Coronary artery (tissue), 2 donors: ENCODE data around the gene TMEM19.
A peak's percentile ranks its signal among the peaks of the same experiment; 100 is the strongest.

ENCODE experiments used
- DNase-seq: peaks from one replicate; pipeline ENCODE4 v3.0.0-alpha.2; 2017; ENCODE audit warnings: low spot score
- H3K27ac ChIP-seq, 2 donors: fragments of 200-600 bp; sonication (generic); one replicate each; pipeline ENCODE4 v1.5.1; 2016 to 2019
- H3K4me3 ChIP-seq: fragments of 200-600 bp; sonication (generic); 2 replicates; pipeline ENCODE4 v1.5.1; 2016; ENCODE audit warnings: mild to moderate bottlenecking, moderate library complexity
- TF ChIP-seq, protein P1 (sequence below): fragments of 200-600 bp; sonication (generic); IDR thresholded peaks from one replicate; pipeline ENCODE4 v1.5.1; 2019; ENCODE audit warnings: antibody characterized with exemption

Gene TMEM19

DNA sequence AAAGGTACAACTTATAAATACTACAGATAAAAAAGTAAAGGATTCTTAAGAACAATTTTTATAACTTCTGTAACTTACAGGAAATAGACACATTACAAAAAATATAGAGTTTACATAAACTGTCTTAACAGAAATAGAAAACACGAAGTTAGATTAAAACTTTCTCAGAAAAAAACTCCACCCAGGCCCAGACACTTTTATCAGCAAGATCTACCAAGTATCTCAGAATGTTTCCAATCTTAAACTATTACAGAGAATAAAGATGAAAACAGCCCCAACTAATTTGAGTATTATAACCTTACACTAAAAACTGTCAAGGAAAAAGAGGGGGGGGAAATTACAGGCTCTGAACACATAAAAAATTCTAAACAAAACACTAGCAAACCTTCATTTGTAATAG is 30.4 kb upstream of the TMEM19 start:
- TF ChIP-seq, protein P1, sequence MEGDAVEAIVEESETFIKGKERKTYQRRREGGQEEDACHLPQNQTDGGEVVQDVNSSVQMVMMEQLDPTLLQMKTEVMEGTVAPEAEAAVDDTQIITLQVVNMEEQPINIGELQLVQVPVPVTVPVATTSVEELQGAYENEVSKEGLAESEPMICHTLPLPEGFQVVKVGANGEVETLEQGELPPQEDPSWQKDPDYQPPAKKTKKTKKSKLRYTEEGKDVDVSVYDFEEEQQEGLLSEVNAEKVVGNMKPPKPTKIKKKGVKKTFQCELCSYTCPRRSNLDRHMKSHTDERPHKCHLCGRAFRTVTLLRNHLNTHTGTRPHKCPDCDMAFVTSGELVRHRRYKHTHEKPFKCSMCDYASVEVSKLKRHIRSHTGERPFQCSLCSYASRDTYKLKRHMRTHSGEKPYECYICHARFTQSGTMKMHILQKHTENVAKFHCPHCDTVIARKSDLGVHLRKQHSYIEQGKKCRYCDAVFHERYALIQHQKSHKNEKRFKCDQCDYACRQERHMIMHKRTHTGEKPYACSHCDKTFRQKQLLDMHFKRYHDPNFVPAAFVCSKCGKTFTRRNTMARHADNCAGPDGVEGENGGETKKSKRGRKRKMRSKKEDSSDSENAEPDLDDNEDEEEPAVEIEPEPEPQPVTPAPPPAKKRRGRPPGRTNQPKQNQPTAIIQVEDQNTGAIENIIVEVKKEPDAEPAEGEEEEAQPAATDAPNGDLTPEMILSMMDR, result no peak

GRCh38 chr12:71655907-71656306 is 30.0 kb upstream of the TMEM19 start:
- TF ChIP-seq, protein P1, result no peak
- Histone ChIP-seq H3K27ac (no peak overlapping the region), H3K4me3 (peak overlapping the region; percentile 23)
- no peak for DNase-seq

More for the DNA sequence above, 30.4 kb upstream of the TMEM19 start:
- Histone ChIP-seq H3K27ac (no peak overlapping the region), H3K4me3 (peak overlapping the region; percentile 23)
- no peak for DNase-seq

GRCh38 chr12:71656740-71657139 is 29.1 kb upstream of the TMEM19 start:
- Histone ChIP-seq H3K4me3 (no peak overlapping the region), H3K27ac (no peak overlapping the region)
- TF ChIP-seq, protein P1, result no peak
- no peak for DNase-seq

- TF ChIP-seq, protein P1, result no peak
- peak overlapping the region; percentile 85 for H3K4me3 ChIP-seq
- no peak for DNase-seq
- peak overlapping the region in 1 of 2 donors; percentile 17 for H3K27ac ChIP-seq
These were observed 23.8 kb upstream of the TMEM19 start for GRCh38 chr12:71661977-71662530.

DNA sequence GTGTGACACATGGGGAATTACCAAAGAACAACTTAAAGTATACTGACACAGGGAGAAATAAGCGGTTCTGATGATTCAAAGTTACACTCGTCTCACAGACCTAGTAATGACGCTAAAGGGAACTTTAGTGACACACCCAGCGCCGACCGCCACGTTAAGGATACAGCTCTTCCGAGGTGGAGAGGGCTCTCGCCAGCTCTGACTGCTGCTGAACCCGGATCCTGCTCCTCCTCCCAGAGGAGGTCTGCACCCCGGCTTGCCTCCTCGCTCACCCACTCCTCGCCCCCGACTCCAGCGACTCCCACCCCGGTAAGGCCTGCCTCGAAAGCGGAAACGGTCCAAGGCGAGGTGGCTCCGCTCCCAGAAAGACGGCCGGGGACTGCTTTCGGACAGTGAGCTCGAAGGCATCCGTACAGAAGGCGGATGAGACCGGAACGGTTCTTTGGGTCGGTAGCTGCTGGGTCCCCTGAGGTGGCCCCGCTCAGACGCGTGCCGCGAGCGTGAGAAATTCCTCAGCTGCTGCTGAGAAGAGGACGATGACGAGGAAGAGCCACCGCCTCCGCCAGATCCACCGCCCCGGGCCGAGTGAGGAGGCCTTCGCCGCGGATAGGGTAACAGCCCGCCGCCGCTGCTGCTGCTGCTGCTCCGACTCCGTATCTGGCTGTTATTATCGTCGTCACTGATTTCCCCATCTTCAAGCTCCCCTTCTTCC is 22.9 kb upstream of the TMEM19 start:
- TF ChIP-seq, protein P1, result no peak

GRCh38 chr12:71663561-71664410 is 22.1 kb upstream of the TMEM19 start, which contains the start of the genes THAP2 and ZFC3H1:
Gene THAP2 (plus strand): TSS chr12:71664301. CDS start chr12:71664510, 209 bp downstream.
Gene ZFC3H1 (minus strand): TSS chr12:71663848. CDS start chr12:71663610, 238 bp downstream.
- DNase-seq, result peak; percentile 95
- Histone ChIP-seq H3K4me3 (peak within 1 kb of the TSS; percentile 85), H3K27ac (peak within 1 kb of the TSS; percentile 93 to 95)
- TF ChIP-seq, protein P1, result no peak

More for the DNA sequence above, 22.9 kb upstream of the TMEM19 start:
- Histone ChIP-seq H3K4me3 (peak overlapping the region; percentile 85), H3K27ac (peak overlapping the region; percentile 93 to 95)
- peak; percentile 86 for DNase-seq
